OCI-LY7 (cell line): ENCODE results near the gene DNASE1L1.

Experiments used
- EZH2phosphoT487 ChIP-seq: fragments of 200-600 bp; sonication (generic); IDR thresholded peaks from 2 replicates; pipeline ENCODE4 v1.6.1; 2018; ENCODE audit warnings: low read depth, borderline replicate concordance, mild to moderate bottlenecking, mixed run types, antibody characterized with exemption, low read length, moderate library complexity, mixed read lengths
- TF ChIP-seq, protein P1 (sequence below): fragments of 200-600 bp; sonication (generic); conservative IDR thresholded peaks from 2 replicates; pipeline ENCODE4 v1.5.1; 2014; ENCODE audit warnings: mild to moderate bottlenecking, antibody characterized with exemption, low read length, moderate library complexity, mixed read lengths

- TF ChIP-seq, protein P1, sequence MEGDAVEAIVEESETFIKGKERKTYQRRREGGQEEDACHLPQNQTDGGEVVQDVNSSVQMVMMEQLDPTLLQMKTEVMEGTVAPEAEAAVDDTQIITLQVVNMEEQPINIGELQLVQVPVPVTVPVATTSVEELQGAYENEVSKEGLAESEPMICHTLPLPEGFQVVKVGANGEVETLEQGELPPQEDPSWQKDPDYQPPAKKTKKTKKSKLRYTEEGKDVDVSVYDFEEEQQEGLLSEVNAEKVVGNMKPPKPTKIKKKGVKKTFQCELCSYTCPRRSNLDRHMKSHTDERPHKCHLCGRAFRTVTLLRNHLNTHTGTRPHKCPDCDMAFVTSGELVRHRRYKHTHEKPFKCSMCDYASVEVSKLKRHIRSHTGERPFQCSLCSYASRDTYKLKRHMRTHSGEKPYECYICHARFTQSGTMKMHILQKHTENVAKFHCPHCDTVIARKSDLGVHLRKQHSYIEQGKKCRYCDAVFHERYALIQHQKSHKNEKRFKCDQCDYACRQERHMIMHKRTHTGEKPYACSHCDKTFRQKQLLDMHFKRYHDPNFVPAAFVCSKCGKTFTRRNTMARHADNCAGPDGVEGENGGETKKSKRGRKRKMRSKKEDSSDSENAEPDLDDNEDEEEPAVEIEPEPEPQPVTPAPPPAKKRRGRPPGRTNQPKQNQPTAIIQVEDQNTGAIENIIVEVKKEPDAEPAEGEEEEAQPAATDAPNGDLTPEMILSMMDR: no peak
- TF ChIP-seq EZH2phosphoT487: no peak
Measured at GRCh38 chrX:154355094-154355775, 53.8 kb downstream of the DNASE1L1 start.
